Measurements from ENCODE around the gene CHGA.

The CHGA gene, protein sequence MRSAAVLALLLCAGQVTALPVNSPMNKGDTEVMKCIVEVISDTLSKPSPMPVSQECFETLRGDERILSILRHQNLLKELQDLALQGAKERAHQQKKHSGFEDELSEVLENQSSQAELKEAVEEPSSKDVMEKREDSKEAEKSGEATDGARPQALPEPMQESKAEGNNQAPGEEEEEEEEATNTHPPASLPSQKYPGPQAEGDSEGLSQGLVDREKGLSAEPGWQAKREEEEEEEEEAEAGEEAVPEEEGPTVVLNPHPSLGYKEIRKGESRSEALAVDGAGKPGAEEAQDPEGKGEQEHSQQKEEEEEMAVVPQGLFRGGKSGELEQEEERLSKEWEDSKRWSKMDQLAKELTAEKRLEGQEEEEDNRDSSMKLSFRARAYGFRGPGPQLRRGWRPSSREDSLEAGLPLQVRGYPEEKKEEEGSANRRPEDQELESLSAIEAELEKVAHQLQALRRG

DNA sequence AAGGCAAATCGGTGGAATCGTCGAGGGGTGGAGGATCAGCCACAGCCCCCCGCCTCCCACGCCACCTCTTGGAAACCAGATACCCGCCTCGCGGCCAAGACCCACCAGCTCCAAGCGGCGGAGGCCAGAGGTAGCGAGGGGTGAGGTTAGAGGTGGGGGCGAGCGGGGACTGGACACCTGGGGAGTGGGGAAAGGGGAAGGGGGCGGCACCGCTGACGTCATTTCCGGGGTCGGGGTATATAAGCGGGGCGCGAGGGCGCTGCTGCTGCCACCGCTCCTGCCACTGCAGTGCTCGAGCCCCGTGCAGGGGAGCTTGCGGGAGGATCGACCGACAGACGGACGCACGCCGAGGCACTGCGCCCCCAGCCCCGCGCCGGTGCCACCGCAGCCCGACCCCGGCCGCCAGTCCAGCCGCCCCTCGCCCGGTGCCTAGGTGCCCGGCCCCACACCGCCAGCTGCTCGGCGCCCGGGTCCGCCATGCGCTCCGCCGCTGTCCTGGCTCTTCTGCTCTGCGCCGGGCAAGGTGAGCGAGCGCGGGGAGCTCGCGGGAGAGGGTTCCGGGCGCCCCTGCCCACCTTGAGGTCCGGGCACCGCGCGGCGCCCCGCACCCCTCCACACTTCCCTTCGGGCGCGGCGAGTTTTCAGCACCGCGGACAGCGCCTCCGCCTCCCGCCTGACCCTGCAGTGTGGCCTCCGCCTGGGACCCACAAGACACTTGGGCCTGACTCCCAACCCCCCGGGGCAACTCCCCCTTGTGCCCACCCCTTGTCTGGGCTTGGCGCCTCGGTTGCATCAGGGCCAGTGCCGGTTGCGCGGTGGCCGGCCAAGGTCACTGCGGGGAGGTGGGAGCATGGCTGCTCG is at the start of gene CHGA:
TSS of gene CHGA (plus strand) at position 268 of the 861 bp plus-strand sequence. CDS start at position 478, 210 bp downstream.
- DNase-seq, result no peak

DNA sequence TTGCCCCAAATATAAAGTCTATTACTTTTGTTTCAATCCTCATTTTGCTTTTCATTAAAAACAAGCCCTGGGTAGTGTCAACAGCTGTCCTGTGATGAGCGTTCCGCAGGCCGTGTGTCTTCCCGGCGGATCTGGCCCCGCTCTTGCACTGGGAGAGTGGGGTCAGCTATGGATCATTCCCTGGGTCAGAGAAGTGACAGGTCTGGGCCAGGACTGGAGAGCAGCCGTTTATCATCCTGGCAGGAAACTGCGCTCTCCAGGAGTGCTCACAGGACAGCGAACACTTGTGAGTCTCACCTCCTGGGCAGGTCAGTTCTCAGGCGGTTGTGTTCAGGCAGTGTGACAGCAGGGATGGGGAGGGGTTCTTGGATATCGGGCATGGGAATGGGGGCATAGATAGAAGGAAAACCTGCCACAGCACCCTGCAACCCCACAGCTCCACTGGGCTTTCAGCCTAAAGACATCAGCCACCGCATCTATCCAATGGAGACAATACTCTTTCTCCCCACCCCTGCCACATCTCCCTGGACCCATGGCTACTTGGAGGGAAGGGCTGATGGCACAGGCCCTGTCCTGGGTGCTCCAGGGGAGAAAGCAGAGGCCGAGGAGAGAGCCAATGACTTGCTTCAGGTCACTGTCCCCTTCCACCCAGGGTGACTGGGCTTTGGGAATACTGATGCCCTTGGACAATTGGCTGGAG is 47.8 kb upstream of the CHGA start:
- no peak for DNase-seq

DNA sequence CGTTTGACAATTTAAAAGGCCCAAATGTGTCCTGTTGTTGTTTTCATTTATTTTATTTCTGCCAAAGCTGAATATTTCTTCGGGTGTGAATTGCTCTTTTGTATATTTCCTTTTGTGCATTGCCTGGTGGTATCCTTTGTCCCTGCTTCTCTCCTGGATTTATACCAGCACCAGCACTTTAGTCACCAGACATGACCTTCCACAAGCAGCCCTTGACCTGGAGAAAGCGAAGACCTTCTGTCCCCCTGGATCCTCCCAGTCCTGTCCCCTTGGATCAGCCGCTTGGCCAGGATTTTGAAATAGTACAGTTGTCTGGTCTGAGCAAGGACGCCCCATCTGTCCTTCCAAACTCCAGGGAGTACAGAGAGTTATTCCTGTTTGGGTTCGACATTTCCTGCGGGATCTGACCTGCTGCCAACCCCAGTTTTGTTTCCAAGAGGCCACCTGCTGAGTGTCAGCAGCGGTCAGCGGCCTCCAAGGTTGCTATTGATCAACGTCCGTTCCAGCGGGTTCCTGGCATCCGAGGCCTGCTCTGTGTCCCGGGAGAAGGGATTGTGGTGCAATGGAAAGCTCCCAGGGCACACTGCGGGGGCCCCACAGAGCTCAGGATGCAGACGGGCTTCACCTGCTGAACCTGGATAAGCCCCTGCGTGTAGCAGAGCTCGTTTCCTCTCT is 45.1 kb upstream of the CHGA start:
- DNase-seq, result no peak

DNA sequence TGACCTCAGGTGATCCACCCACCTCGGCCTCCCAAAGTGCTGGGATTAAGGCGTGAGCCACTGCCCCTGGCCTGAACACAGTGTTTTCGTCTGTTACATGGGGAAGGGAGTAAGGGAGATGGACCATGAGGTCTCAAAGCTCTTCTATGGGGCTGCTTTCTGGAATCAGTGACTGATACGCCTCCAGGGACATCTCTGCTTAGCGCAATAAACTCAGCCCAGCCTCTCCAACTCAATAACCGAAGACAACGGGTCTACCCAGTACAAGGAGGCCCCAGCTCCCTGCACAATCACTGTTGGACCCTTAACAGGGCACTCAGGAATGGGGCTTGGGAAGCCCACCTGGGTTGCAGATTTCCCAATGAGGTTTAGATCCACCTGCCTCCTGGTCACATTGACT is 42.6 kb upstream of the CHGA start:
- DNase-seq, result no peak

DNA sequence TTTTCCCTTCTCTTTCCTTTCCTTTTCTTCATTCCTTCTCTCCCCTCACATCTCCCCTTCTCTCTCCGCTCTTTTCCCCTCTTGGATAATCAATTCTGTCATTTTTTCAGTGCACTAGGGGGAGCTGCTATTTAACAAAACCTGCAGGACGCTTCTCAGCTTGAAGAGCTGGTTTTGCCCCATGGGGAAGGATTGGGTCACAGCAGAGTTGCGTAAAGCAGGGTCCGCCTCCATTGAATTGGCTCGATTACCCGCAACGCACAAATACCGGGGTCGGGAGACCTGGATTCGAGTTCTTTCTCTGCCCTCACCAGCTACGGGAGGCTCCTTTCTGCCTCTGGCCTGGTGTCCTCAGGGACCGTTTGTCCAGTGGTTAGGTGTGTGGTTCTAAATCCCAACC is 42.1 kb upstream of the CHGA start:
- DNase-seq, result no peak

DNA sequence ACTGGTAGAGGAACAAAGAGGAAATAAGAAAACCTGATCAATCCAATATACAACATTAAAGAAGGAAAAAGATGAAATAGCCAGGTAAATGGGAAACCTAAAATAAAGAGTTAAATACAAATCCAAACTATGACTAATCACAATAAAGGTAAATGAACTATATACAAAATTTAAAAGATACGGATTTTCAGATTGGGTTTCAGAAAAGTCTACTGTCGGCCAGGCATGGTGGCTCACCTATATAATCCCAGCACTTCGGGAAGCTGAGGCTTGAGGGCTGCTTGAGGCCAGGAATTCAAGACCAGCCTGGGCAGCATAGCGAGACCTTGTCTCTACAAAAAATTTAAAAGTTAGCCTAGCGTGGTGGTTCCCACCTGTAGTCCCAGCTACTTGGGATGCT is 39.9 kb upstream of the CHGA start:
- no peak for DNase-seq

DNA sequence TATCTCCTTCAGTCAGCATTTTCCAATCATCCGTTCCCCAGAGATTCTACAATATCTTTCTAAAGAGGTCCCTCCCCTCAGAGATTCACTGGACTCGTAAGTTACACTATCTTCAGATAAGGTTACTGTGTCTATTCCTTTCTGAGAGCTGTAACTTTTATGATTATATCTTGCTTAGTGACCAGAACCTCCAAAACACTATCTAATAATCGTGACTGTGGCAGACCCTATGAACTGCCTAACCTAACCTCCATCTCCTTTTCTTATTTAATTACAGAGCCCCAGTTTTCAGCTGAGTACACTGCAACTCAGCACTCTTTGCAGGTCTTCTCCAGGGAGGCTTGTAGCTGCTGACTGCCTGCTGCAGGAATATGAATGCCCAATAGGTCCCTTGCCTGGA is 38.5 kb upstream of the CHGA start:
- no peak for DNase-seq

DNA sequence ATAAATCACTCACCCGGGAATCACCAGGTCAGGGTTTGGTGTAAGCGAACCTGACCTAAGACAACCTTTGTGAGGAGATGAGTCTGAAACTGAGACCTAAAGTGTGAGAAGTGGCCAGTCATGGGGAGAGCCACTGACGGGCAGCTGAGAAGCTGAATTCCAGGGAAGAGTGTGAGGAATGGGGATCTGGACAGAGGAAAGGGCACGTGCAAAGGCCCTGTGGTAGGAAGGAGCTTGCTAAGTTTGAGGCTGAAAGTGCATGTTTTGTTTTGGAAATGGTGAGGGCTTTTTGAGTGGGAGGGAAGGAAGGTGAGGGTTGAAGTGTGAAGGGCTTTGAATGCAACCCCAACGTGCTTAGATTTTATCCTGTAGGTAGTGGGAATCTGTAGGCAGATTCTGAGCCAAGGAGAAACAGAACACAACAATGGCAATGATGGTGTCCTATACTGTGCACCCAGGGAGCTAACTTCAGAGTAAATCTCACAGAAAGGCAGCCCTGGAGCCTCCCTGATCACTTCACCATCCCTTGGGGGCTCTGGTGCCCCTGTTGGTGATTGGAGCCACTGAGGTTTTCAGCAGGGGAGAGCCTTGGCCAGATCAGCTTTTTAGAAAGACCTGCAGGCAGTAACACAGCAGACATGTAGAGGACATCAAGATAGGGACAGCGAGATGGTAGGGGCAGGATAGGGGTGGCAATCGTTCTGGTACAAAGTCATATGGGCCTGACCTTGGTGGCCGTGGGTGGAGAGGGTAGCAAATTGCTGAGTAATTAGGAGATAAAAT is 37.5 kb upstream of the CHGA start:
- DNase-seq, result no peak

DNA sequence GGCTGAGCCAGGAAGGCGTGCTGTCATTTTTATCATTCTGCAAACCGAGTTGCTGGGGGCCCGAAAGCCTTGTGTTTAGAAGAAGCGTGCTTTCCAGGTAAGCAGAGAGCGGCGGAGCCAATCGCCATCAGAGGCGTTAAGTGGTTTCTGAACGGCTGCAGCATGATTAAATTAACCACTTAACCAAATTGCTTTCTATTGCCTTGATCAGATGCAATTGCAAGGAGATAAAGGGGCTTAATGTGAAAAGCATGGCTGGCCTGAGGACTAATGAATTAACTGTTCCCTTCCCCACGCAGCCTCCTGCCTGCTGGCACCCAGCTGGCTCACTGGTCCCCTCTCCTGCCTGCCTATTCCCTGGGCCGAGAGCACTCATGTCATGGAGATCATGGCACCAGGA is 36.6 kb upstream of the CHGA start:
- no peak for DNase-seq

DNA sequence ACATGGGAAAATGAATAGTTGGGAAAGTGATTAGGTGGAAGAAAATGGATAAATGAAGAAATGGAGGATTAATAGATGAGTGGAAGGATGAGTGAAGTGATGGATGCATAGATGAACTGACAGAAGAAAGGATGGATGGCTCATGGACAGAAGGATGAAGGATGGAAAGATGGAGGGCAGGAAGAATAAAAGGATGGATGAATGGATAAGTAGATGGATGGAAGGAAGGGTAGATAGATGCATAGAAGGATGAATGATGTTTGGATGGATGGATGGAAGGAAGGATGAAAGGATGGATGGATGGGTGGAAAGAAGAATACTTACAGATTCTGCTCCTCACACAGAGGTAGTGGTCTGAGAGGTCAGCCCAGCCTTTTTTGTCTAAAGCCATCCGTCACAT is 35.8 kb upstream of the CHGA start:
- no peak for DNase-seq

DNA sequence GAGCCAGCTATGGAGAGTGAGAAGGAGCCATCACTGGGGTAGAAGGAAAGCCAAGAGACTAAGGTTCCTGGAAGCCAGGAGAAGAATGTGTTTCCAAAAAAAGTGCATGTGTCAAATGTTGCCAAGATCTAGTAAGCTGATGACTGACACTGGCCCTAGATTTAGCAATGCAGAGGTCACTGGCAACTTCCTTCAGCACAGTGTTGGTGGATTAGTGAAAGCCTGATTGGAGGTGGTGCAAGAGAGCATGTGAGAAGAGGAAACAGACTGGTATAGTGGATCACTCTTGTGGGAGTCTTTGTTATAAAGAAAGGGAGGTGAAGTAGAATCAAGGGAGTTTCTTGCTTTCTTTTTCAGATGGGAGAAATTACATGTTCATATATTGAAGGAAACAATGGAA is 34.1 kb upstream of the CHGA start:
- DNase-seq, result no peak

DNA sequence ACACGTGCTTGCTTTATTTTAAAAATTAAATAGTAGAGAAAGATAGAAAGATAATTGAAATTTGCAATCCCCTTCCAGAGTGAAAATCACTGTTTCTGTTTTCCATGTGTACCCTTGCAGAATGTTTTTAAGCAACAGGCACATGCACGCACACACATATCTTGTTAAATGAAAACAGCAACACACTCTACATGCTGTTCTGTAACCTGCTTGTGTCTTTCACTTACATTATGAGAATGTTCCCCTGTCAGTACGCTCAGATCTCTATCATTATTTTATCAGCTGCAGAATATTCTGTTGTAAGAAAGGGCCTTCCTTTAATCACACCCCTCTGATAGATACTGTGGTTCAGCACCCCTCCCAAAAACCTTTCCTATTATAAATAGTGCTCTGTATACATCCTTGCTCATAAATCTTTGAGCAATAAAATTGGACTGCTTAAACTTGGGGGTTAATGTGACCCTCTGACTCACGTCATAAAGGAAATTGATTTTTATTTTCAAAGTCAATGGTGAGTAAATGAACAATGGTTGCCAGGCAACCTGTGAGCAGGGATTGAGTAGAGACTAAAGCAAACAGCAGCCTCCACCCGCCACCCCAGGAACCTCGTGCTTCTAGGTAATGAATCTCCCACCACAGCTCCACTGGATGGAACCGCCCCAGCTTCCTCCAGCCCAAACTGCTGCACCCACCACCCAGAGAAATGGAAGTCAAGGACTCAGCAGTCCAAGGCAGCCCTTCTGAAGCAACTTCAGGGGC is 31.9 kb upstream of the CHGA start:
- no peak for DNase-seq

DNA sequence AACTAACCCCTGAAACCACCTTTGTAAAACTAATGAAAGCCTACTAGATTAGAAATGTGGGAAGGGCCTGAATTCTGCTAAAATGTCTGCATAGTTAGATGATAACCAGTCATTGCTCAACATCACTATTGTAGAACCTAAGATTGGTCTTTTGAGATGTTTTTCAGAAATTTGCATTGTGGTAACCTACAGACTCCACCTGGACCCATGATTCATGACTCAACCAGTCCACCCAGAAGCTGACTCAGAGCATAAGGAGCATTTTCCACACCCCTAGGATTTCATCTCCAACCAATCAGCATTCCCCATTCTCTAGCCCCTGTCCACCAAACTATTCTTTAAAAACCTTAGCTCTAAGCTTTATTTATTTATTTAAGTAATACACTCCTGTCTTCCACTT is 30.4 kb upstream of the CHGA start:
- no peak for DNase-seq

DNA sequence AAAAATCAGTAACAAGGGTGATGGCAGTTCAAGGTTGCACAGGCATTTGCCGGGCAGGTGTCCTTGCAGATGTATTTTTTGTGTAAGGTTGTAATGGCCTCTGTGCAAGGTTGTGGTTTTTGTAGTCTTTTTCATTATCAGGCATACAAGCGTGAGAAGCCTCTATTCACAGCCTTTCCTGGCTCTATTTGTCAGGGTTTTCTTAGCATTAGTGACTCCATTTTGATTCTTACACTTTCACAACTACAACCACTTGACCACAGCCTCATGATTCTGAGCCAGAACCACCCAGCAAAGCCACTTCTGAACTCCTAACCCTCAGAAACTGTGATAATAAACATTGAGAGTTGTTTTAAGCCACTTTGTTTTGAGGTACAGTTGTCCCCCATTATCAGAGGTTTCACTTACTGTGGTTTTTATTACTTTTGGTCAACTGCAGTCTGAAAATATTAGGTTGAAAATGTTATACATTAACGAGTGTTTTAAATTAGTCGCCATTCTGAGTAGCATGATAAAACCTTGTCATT is 27.5 kb upstream of the CHGA start:
- DNase-seq, result no peak

DNA sequence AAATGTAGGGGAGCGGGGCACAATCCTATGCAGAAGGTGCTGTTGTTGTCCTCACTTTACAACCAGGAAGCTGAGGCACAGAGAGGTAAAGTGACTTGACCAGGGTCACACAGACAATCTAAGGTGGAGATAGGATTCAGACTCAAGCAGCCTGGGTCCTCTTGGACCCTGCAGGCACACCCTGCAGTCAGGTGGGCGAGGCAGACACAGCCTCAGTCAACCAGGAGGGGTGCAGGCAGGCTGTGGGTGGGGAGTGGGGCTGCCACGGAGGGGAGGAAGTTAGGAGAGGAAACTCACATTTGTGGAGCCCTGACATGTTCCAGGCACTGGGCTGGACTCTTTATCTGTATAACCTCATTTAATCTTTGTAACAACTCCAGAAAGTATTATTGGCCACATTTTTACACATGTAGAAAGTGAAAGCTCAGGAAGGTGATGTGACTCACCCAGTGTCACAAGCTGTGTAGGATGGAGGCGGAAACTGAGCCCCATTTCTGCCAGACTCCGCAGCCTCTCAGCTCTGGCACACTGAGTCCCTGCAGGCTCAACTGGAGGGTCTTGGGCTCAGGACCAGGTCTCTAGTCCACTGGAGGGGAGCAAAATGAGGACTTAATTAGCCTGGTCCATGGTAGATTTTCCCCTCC is 24.9 kb upstream of the CHGA start:
- DNase-seq, result no peak

DNA sequence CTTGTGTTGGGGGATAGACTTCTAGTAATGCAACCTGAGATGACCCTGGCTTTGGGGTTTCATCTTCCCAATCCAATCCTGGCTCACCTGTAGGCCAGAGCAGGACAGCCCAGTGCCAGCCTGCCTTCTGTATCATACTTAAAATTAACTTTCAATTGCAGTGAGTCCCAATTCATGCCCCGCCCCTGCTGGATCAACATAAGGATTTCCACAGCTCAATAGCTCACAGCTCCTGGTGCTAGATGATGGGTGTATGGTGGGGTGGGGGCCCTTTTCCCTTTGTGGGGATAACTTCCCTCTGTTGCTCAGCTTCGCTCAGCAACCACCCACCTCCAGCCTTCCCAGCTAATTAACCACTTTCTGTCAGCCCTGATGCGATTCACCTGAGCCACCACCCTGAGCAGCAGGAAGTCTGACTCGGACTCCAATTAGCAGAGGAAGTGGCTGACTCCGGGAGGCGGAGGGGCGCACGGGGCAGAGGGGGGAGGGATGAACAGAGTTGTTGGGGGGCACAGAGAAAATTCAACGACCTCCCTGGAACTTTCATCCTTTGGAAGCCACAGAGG is 24.3 kb upstream of the CHGA start:
- DNase-seq, result no peak

DNA sequence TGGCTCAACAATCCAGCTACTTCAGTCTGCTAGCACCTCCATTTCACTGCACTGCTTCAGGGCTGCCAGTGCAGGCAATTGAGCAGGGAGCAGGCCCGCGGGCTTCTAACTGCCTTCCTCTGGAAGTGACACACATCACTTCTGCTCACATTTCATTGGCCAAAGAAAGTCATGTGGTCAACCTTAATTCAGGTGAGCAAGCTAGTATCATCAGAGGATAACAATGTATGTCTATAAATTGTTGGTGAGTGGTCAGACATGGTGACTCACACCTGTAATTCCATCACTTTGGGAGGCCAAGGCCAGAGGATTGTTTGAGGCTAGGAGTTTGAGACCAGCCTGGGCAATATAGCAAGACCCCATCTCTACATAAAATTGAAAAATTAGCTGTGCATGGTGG is 22.3 kb upstream of the CHGA start:
- no peak for DNase-seq

DNA sequence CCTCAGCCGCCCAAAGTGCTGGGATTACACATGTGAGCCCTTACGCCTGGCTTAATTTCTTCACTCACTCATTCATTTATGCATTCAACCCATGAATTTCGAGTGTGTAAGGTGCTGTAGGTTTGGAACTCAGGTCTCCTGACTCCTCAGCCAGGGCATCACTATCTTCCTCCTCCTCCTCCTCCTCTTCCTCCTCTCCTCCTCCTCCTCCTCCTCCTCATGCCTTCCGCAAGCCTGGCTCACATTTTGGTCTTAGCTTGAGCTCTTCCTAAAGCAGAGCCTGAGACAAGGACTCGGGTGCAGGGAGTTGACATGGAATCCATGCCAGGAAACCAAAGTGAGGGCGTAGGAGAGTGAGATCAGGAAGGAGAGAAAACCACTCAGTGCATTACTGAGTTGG is 20.8 kb upstream of the CHGA start:
- DNase-seq, result no peak

DNA sequence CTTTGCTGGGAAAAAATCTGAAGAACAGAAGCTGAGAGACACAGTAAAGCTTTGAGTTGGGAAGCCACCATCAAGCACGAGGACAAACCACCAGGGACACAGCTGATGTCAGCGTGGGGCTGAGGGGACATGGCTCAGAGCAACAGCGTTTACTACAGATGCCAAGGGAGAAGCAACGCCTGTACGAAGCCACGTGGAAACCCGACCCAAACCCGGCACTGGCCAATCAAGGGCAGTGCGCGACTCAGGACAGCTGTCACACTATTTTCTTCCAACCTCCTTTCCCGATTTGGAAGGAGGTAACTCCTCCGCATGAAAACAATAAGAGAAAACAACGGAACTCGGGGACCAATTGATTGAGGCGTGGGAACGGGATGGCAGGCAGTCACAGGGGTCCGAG is 20.2 kb upstream of the CHGA start:
- no peak for DNase-seq

DNA sequence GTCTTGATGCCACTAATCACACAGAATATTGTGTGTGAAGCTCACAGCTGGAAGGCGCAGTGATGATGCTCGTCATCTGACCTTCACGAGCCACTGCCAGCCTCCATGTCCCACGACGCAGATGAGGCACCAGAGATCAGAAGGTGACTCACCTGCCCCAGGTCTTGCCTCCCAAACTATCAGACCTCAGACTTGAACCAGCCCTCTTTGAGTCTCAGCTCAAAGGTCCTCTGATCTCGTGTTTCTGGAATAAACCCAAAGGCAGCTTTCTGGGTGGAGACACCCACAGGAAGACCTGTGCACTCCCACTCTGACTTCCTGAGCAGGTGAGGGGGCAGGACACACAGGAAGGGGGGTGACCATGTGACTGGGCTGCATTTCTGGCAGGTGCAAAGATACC is 19.6 kb upstream of the CHGA start:
- DNase-seq, result no peak

Data from SW 1271 (cell line).